Renal cortical epithelial cell (primary cell): Measurements from ENCODE around the gene GPLD1. TPM values are rescaled to one million over a fixed set of nuclear protein-coding genes. Genes with fewer than 3 reads are reported as not detected.
"Not testable (repeated sequence)": the region's sequence is repeated elsewhere in the genome, so short reads cannot be mapped to it uniquely, and the experiment has no call there.

Source experiments
- DNase-seq: peaks from one replicate; pipeline ENCODE4 v3.0.0-alpha.2; 2011; ENCODE audit warnings: low read depth
- total RNA-seq: library from RNA; depleted of rRNA; stranded (reverse); fragments of >200 nt; gene quantifications from 2 replicates; pipeline ENCODE4 v1.2.3, GENCODE V29; 2014

GPLD1 gene, protein sequence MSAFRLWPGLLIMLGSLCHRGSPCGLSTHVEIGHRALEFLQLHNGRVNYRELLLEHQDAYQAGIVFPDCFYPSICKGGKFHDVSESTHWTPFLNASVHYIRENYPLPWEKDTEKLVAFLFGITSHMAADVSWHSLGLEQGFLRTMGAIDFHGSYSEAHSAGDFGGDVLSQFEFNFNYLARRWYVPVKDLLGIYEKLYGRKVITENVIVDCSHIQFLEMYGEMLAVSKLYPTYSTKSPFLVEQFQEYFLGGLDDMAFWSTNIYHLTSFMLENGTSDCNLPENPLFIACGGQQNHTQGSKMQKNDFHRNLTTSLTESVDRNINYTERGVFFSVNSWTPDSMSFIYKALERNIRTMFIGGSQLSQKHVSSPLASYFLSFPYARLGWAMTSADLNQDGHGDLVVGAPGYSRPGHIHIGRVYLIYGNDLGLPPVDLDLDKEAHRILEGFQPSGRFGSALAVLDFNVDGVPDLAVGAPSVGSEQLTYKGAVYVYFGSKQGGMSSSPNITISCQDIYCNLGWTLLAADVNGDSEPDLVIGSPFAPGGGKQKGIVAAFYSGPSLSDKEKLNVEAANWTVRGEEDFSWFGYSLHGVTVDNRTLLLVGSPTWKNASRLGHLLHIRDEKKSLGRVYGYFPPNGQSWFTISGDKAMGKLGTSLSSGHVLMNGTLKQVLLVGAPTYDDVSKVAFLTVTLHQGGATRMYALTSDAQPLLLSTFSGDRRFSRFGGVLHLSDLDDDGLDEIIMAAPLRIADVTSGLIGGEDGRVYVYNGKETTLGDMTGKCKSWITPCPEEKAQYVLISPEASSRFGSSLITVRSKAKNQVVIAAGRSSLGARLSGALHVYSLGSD
- under 0.01 and 0.45 TPM in 2 replicates for total RNA-seq

DNA sequence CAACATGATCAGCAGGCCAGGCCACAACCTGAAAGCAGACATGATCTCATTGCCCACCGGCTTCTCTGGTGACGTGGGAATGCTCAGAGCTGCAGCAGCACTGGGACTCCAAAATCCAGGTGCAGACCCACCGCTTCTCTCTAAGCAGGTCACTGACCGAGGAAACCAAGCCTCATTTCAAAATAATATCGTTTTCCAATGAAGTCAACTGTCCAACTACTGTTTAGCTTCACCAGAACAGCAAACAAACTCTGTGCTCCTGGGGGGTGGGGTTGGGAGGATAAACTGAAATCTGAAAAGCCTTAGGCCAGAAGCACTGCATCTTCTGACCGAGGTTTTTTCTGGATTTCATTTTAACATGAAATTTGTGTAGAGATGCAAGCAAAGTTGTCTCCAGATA, at the start of gene GPLD1:
GPLD1 (minus strand) TSS at position 109 of the 400 bp plus-strand sequence; CDS start at position 42, 67 bp downstream.
- DNase-seq = no peak

DNA sequence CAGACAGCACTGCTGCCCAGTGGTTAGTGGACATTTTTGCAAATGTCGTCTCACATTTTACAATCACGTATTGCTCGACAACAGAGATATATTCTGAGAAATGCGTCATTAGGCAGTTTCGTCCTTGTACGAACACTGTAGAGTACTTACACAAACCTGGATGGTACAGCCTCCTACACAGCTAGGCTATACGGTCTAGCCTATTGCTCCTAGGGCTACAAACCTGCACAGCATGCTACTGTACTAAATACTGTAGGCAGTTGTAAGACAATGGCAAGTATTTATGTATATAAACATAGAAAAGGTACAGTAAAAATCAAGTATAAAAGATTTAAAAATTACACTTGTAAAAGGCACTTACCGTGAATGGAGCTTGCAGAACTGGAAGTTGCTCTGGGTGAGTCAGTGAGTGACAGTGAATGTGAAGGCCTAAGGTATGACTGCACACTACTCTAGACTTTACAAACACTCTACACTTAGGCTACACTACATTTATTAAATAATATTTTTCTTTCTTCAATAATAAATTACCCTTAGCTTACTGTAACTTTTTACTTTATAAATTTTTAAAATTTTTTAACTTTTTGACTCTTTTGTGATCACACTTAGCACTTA, 48.5 kb upstream of the GPLD1 start:
- DNase-seq = peak; percentile 18

DNA sequence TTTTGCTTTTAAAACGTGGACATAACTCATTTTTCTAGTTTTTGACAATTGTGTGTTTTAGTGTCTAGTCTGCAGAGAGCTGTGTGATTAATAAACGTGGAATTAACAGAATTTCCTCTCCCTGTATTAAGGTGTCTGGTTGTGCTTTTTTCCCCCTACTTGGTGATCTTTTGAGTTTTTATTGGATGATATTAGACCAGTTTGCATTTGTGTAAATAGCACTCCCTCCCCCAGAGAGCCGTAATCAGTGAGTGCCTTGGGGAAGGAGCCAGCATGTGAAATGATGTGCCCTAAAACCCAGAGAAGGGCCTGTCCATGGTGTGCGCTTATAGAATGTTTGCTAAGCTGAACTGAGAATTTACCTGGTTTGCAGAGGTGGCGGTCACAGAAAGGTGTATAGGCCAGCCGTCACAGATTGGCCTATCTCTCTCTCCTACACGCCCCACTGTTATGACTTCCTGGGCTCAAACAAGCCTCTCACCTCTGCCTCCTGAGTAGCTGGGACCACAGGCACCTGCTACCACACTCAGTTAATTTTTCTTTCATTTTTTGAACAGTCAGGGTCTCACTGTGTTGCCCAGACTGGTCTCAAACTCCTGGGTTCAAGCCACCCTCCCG, 47.8 kb upstream of the GPLD1 start:
- DNase-seq = no peak

DNA sequence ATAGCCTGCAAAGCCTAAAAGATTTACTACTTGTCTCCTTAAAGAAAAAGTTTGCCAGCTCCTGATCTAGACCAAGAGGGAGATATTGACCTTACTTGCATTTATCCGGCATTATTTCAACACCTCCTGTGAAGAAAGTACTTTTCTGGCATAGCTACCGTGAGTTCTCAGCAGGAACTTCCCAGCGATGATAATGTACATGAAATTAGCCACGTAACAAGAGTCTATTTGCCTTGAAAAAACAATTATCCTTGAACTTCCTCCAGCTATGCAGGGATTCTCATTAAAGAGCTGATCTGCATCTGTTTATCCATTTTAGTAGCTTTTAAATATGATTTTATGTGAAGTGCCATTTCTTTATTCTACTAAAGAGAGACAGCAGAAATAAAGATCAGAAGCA, 47.1 kb upstream of the GPLD1 start:
- no peak for DNase-seq

DNA sequence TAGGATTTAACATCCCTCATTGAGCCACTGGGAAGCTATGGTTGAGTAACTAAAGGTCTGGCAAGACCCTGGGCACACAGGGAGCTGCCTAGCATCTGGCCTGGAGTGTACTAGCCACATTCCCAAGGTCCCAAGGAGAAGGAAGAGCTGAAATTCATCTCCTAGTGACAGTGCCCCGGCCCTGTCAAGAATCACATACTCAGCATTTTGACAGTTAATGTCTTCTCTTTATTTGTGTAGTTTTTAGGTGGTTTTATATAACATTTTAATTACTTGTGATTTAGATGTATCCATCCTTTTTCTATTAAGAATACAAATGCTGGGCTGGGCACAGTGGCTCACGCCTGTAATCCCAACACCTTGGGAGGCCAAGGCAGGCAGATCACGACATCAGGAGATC, 45.8 kb upstream of the GPLD1 start:
- no peak for DNase-seq

DNA sequence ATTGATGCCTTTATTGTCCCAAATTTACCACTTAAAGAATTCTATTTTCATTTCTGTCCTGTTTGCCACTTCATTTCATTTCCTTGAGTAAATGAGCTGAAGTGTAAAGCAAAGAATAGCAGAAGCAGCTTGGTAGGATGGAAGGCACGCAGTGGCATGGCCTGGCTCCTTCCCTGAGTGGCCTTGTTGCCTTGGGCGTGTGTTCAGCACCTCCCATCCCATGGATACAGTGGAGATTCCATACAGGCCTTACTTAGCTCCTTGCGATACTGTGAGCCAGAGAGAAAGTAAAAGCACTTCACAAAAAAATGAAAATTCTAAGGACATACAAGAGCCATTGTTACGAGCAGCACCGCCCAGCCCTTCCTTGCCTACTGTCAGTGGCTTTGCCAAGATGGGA, 45.0 kb upstream of the GPLD1 start:
- no peak for DNase-seq

DNA sequence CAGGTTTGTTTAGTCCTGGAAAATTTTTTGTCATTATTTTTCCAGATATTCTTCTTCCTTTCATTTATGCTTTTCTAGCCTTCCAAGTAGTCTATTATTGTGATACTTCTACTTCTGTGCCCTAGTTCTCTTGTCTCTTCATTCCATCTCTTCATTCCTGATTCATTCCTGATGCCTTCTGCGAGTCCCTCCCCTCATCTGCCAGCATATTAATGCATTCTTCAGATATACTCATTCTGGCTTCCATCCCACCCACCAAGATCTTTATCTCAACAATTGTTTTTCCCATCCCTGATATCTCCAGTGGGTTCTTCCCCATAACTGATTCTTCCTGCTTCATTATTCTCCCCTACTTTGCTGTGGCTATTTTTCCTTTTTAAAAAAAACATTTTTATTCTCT, 40.6 kb upstream of the GPLD1 start:
- no peak for DNase-seq

DNA sequence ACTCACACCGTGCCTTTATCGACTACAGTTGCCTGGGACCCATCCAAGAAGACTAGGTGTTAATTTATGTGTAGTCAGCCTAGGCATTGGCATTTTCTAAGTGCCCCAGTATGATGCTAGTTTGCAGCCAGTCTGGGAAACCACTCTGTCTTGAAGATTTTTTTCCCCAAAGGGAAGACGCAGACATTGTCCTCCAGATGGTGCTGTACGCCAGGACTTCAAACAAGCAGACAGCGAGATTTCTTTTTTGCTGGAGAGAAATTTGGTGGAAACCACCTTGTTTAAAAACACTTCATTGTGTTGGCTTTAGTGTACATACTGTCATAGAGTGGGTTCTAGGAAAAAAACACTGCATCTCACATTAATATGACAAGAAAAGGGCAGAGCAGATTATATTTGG, 35.4 kb upstream of the GPLD1 start:
- peak; percentile 73 for DNase-seq

GRCh38 chr6:24524329-24524728, 35.0 kb upstream of the GPLD1 start:
- DNase-seq = no peak

DNA sequence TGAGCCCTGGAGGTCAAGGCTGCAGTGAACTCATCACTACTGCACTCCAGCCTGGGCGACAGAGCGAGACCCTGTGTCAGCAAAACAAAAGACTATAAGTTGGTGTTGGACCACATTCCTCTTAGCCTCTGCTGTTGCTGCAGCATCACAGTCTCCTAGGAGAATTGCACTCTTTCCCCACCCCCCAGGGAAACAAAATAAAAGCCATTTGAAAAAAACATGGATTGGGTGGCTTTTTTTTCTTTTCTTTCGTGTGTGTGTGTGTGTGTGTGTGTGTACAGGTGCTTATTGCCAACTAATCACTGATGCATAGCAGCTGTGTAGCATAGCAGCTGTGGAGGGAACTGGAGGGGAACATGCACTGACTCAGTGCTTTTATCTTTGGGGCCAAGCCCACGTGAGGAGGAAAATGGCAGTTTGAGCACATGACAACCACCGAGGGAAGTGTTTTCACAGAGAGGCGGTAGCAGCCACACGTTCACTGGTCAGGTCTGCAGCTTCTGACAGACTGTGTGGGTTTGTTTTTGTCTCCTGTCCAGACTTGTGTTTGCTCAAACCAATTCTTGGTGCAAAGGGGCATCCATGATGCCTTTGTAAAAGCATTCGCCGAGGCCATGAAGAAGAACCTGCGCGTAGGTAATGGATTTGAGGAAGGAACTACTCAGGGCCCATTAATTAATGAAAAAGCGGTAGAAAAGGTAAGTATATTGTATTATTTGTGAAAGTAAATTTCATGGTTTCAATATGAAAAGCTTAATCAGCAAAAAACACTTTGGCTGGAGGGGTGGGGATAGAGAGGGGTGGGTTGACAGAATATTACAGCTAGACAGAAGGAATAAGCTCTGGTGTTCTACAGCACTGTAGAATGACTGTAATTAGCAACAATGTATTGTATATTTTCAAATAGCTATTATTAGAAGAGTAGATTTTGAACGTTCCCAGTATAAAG, 33.1 kb upstream of the GPLD1 start:
- peak; percentile 97 for DNase-seq

DNA sequence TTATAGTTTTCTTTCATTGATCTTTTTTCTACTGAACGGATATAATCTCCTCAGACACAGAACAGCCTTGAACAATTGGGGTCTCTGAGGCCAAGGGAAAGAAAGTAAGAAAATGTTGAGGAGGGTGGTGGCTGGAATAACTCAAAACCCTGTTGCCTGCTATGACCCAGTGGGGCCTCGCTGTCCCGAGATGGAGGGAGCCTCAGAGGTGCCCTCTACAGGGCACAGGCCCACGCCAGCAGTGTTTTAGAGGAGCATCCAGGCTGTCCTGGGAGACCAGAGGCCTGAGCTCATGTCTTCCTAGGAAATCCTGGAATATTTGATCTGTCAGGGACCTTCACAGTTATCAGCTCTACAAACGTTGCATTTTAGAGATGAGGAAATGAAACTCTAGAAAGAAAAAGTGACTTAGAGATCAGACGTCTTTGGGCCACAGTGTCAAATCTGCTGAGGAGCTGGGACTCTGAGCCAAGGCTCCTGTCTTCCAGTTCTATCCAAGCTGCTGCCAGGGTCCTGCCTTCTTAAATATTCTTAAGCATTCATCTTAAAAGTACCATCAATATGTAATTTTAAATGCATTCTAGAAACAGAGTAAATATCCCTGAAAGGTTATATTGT, 31.7 kb upstream of the GPLD1 start:
- DNase-seq = peak; percentile 11

- no peak for DNase-seq
Observed at GRCh38 chr6:24517659-24518543, 28.5 kb upstream of the GPLD1 start.

- no peak for DNase-seq
Observed at GRCh38 chr6:24513602-24514001, 24.2 kb upstream of the GPLD1 start.

- DNase-seq = not testable (repeated sequence)
Observed at GRCh38 chr6:24511976-24512375, 22.6 kb upstream of the GPLD1 start.

GRCh38 chr6:24506814-24507520, 17.6 kb upstream of the GPLD1 start:
- DNase-seq = no peak

GRCh38 chr6:24504649-24505586, 15.5 kb upstream of the GPLD1 start:
- no peak for DNase-seq

DNA sequence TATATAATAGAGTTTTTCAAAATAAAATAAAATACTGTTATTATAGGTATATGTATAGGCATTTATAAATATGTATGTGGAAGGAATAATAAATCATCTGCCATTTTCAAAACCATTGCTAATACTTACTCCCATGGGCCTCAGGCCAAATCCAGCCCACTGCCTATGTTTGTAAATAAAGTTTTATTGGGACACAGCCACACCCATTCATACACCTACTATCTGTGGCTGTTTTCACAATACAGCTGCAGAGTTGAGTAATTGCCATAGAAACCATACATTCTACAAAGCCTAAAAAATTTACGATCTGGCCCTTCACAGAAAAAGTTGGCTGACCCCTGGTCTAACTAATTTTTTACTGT, 14.9 kb upstream of the GPLD1 start:
- DNase-seq = no peak

DNA sequence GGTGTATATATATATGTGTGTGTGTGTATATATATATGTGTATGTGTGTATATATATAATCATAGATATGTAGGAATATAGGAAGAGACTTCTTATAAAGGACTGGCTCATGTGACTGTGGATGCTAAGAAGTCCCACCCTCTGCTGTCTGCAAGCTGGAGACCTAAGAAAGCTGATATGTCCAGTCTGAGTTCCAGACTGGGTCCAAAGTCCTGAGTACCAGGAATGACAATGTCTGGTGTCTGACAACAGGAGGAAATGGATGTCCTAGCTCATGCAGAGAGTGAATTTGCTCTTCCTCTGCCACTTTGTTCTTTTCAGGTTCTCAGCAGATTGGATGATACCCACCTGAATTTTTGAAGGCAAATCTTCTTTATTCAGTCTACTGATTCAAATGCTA, 12.5 kb upstream of the GPLD1 start:
- DNase-seq = no peak
